NCI-H1694 treated with DMSO at 0.1 percent for 48 hours (cell line): Measurements from ENCODE around the gene COL27A1.

Experiments used
- DNase-seq: peaks from one replicate; lab custom pipeline; 2025; lab: John Stamatoyannopoulos, UW

Gene COL27A1

DNA sequence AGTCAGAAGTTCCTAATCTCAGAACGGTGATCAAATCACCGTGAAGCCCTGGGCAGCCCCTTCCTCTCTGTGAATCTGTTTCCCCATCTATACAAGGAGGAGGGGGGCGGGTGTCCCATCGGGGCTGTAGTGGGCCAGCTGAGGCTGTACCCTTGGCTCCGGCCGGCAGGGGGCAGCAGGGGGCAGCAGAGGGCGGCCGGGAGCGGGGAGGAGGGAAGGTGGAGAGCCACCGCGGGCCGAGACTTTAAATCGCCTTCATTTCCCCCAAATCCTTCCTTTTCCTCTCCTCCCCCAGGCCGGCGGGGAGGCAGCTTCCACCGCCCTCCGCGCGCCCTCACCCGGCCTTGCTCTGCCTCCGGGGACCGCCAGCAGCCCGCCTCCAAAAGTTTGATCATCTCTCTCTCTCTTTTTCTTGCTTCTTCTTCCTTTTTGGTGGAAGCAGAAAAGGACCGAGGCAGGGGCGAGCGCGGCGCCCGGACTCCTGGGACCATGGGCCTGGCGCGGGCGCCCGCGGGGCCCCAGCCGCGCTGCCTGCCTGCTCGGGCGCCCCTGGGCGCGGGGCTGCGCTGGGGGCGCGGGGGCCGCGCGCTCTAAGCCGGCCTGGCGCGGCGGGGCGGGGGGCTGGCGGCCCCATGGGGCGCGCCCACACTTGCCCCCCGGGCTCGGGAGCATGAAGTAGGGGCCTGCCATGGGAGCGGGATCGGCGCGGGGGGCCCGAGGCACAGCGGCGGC is at the start of gene COL27A1:
COL27A1 (plus strand) TSS at position 275 of the 732 bp plus-strand sequence; CDS start at position 689, 414 bp downstream.
- DNase-seq: peak; percentile 38

- no peak for DNase-seq
These were observed 47.9 kb upstream of the COL27A1 start for GRCh38 chr9:114107286-114108001.

GRCh38 chr9:114108016-114108833 is 47.1 kb upstream of the COL27A1 start:
- DNase-seq: peak; percentile 75

- no peak for DNase-seq
These were observed 46.2 kb upstream of the COL27A1 start for GRCh38 chr9:114109124-114109523.

GRCh38 chr9:114110180-114110579 is 45.2 kb upstream of the COL27A1 start:
- DNase-seq: no peak

DNA sequence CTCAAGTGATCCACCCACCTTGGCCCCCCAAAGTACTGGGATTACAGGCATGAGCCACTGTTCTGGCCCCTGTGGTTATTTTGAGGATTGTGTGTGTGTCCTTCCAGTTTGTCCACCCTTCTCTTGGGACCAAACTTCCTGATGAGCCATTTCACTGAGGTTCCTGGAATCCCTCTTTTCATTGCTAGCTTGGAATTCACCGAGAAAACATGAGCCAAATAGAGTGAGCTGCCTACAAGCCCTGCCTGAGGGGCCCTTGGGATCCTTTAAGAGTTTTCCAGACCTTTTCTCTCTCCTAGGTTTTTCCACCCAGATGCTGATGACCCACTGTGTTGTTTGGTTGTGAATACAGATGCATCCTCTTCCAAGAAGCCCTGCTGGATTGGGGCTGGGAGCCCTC is 43.0 kb upstream of the COL27A1 start:
- DNase-seq: no peak

- no peak for DNase-seq
These were observed 42.4 kb upstream of the COL27A1 start for GRCh38 chr9:114112778-114113584.

- no peak for DNase-seq
These were observed 41.0 kb upstream of the COL27A1 start for GRCh38 chr9:114114364-114114763.

GRCh38 chr9:114115654-114116125 is 39.6 kb upstream of the COL27A1 start:
- DNase-seq: no peak

DNA sequence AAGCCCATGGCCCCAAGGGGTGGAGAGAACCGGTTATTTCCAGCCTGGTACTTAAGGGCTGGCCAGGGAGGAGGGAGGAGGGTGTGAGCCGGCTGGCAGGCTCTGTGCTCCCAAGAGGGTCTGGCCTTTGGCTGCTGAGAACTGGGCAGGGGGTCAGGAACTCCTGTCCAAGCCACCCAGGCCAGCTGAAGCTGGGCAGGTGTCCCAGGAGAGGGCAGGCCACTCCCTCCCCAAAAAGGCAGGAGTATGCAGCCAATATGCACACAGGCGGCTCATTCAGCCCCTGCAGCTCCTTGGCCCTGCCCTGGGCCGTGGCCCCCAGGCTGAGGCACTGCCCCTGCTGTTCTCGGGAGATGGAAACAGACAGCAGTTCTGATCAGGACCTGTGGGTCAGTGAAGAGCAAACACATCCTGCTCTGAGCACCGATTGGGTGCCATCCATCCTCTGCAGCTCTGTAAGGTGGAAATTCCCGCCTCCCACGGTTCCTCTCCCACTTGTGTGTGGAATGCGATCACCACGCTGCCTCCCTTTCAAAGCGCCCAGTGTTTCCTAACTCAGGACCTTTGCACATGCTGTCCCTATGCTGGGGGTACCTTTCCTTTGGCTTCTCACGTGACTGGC is 39.1 kb upstream of the COL27A1 start:
- no peak for DNase-seq

DNA sequence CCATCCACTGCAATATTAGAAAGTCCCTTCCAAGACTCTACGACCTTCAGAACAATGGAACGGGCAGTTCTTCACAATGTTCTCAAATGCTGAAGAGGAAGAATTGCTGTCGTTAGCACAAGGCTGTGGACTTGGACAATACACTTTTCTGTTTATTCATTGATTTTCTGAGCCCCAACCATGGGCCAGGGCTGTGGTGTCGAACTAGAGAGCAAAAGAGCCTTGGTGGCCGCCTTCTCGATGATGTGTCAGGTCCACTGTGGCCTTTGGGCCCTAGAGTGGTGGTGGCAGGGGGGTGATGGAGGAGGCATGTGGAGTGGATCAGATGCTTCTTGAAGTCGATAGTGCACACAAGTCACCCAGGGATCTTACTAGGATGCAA is 37.7 kb upstream of the COL27A1 start:
- no peak for DNase-seq

GRCh38 chr9:114117996-114118830 is 37.1 kb upstream of the COL27A1 start:
- no peak for DNase-seq

- no peak for DNase-seq
These were observed 35.8 kb upstream of the COL27A1 start for GRCh38 chr9:114119242-114120191.

GRCh38 chr9:114120192-114121014 is 34.9 kb upstream of the COL27A1 start:
- no peak for DNase-seq

- DNase-seq: peak; percentile 67
These were observed 33.9 kb upstream of the COL27A1 start for GRCh38 chr9:114121227-114122135.

GRCh38 chr9:114122136-114123027 is 33.0 kb upstream of the COL27A1 start:
- DNase-seq: no peak
